HUES64 (cell line): ENCODE results near the gene MAST3.

Experiments
- H3K27ac ChIP-seq: 2 replicates; pipeline ENCODE4 v1.7.0; 2013; ENCODE audit warnings: low read depth, low read length, inconsistent platforms
- H3K27me3 ChIP-seq: 2 replicates; pipeline ENCODE4 v1.6.1; 2013; ENCODE audit warnings: mild to moderate bottlenecking, low read length; ENCODE audit not compliant: insufficient read depth
- H3K36me3 ChIP-seq: 2 replicates; pipeline ENCODE4 v1.6.1; 2013; ENCODE audit warnings: mild to moderate bottlenecking, low read length; ENCODE audit not compliant: insufficient read depth
- H3K4me1 ChIP-seq: 2 replicates; pipeline ENCODE4 v1.6.1; 2013; ENCODE audit warnings: mild to moderate bottlenecking, low read length, moderate library complexity; ENCODE audit not compliant: insufficient read depth
- H3K4me3 ChIP-seq: 2 replicates; pipeline ENCODE4 v1.5.1; 2013; ENCODE audit warnings: mild to moderate bottlenecking, low read length, moderate library complexity
- H3K9ac ChIP-seq: 2 replicates; pipeline ENCODE4 v1.6.1; 2013; ENCODE audit warnings: mild to moderate bottlenecking, low read depth, low read length
- H3K9me3 ChIP-seq: 2 replicates; pipeline ENCODE4 v1.6.1; 2013; ENCODE audit warnings: low read depth, low read length; ENCODE audit not compliant: insufficient read depth
- WGBS: fragments of 150-250, 120-280 bp; methylation state at CpG from one replicate; pipeline ENCODE4 v1.1.7; 2013; ENCODE audit warnings: missing lambda C conversion rate; 5-methylcytosine and 5-hydroxymethylcytosine counted together

The MAST3 gene

GRCh38 chr19:18164072-18164471 is 66.5 kb downstream of the MAST3 start:
- H3K4me1 ChIP-seq: peaks cover 4% of the 10 kb centered on the region
- no peaks in the 10 kb centered on the region for H3K9me3 ChIP-seq
- no peaks in the 10 kb centered on the region for H3K27me3 ChIP-seq
- no peak overlapping the region for H3K9ac ChIP-seq
- peaks cover 64% of the 10 kb centered on the region for H3K36me3 ChIP-seq
- no peak overlapping the region for H3K27ac ChIP-seq
- no peak overlapping the region for H3K4me3 ChIP-seq
- WGBS: 94% methylated on average over 6 of the region's 7 CpGs

GRCh38 chr19:18165794-18166544 is 68.4 kb downstream of the MAST3 start:
- Histone ChIP-seq H3K36me3 (peaks cover 74% of the 10 kb centered on the region), H3K27ac (no peak overlapping the region), H3K9me3 (no peaks in the 10 kb centered on the region), H3K4me3 (no peak overlapping the region), H3K27me3 (no peaks in the 10 kb centered on the region), H3K4me1 (peaks cover 4% of the 10 kb centered on the region), H3K9ac (no peak overlapping the region)
- WGBS: 95% methylated on average over 15 of the region's 15 CpGs

- Histone ChIP-seq H3K27ac (no peak overlapping the region), H3K4me1 (no peaks in the 10 kb centered on the region), H3K9me3 (no peaks in the 10 kb centered on the region), H3K36me3 (peaks cover 69% of the 10 kb centered on the region), H3K4me3 (no peak overlapping the region), H3K27me3 (no peaks in the 10 kb centered on the region), H3K9ac (no peak overlapping the region)
- WGBS: 96% methylated on average over 21 of the region's 21 CpGs
Measured at GRCh38 chr19:18167011-18167410, 69.4 kb downstream of the MAST3 start.

GRCh38 chr19:18167975-18168645 is 70.5 kb downstream of the MAST3 start:
- 79% methylated on average over 14 of the region's 14 CpGs for WGBS
- Histone ChIP-seq H3K9ac (no peak overlapping the region), H3K36me3 (peaks cover 58% of the 10 kb centered on the region), H3K4me3 (no peak overlapping the region), H3K27ac (no peak overlapping the region), H3K4me1 (no peaks in the 10 kb centered on the region), H3K9me3 (no peaks in the 10 kb centered on the region), H3K27me3 (no peaks in the 10 kb centered on the region)

- Histone ChIP-seq H3K27ac (no peak overlapping the region), H3K36me3 (peaks cover 51% of the 10 kb centered on the region), H3K4me3 (no peak overlapping the region), H3K9me3 (no peaks in the 10 kb centered on the region), H3K27me3 (peaks cover 2% of the 10 kb centered on the region; the same call in 1 of the 2 replicates), H3K9ac (no peak overlapping the region), H3K4me1 (no peaks in the 10 kb centered on the region)
- WGBS: 96% methylated on average over 66 of the region's 66 CpGs
Measured at GRCh38 chr19:18168673-18169381, 71.2 kb downstream of the MAST3 start.

GRCh38 chr19:18170714-18171255 is 73.2 kb downstream of the MAST3 start:
- Histone ChIP-seq H3K27ac (no peak overlapping the region), H3K9ac (no peak overlapping the region), H3K36me3 (peaks cover 36% of the 10 kb centered on the region), H3K4me3 (no peak overlapping the region), H3K27me3 (peaks cover 20% of the 10 kb centered on the region), H3K4me1 (no peaks in the 10 kb centered on the region), H3K9me3 (no peaks in the 10 kb centered on the region)
- WGBS: 90% methylated on average over 15 of the region's 16 CpGs

- H3K4me3 ChIP-seq: no peak overlapping the region
- H3K4me1 ChIP-seq: no peaks in the 10 kb centered on the region
- H3K27ac ChIP-seq: no peak overlapping the region
- WGBS: 88% methylated on average over 8 of the region's 8 CpGs
- peaks cover 20% of the 10 kb centered on the region for H3K27me3 ChIP-seq
- no peaks in the 10 kb centered on the region for H3K9me3 ChIP-seq
- peaks cover 28% of the 10 kb centered on the region for H3K36me3 ChIP-seq
- no peak overlapping the region for H3K9ac ChIP-seq
Measured at GRCh38 chr19:18171605-18172327, 74.2 kb downstream of the MAST3 start.

- Histone ChIP-seq H3K4me1 (no peaks in the 10 kb centered on the region), H3K27me3 (peaks cover 20% of the 10 kb centered on the region), H3K4me3 (no peak overlapping the region), H3K9ac (no peak overlapping the region), H3K27ac (no peak overlapping the region), H3K9me3 (no peaks in the 10 kb centered on the region), H3K36me3 (peaks cover 21% of the 10 kb centered on the region)
- 90% methylated on average over 7 of the region's 7 CpGs for WGBS
Measured at GRCh38 chr19:18172331-18173053, 74.9 kb downstream of the MAST3 start.

GRCh38 chr19:18173054-18173571 is 75.5 kb downstream of the MAST3 start:
- peaks cover 20% of the 10 kb centered on the region for H3K27me3 ChIP-seq
- peaks cover 15% of the 10 kb centered on the region for H3K36me3 ChIP-seq
- peak overlapping the region; percentile 61 for H3K4me3 ChIP-seq
- WGBS: 81% methylated on average over 18 of the region's 18 CpGs
- H3K4me1 ChIP-seq: no peaks in the 10 kb centered on the region
- H3K27ac ChIP-seq: no peak overlapping the region
- no peaks in the 10 kb centered on the region for H3K9me3 ChIP-seq
- no peak overlapping the region for H3K9ac ChIP-seq
